Keratinocyte (primary cell): ENCODE results near the gene SLX4. TPM values are rescaled to one million over a fixed set of nuclear protein-coding genes. Genes with fewer than 3 reads are reported as not detected.

ENCODE experiments used
- DNase-seq: peaks from one replicate; pipeline ENCODE4 v3.0.0-alpha.2; 2011; ENCODE audit warnings: low read depth, missing footprints, low spot score
- FAIRE-seq: peaks from 2 replicates; lab custom pipeline; 2011; peaks lifted over from hg19 to GRCh38; lab: Jason Lieb, UNC
- H2AFZ ChIP-seq: 2 replicates; pipeline ENCODE4 v1.6.0; 2012; ENCODE audit warnings: low read length, control low read depth, inconsistent platforms; ENCODE audit not compliant: control insufficient read depth
- H3K27ac ChIP-seq: 2 replicates; pipeline ENCODE4 v1.5.1; 2011; ENCODE audit warnings: low read length; ENCODE audit not compliant: control insufficient read depth, insufficient read depth
- H3K27me3 ChIP-seq: 3 replicates; pipeline ENCODE4 v1.6.0; 2011; ENCODE audit warnings: low read length; ENCODE audit not compliant: control insufficient read depth, insufficient read depth; ENCODE audit errors: extremely low read depth
- H3K36me3 ChIP-seq, 2 experiments: 2 replicates in 1 of 2; 3 replicates in 1 of 2; pipeline ENCODE4 v1.5.1; 2011; ENCODE audit warnings: low read length in 2 of 2, mild to moderate bottlenecking in 1 of 2; ENCODE audit not compliant: control insufficient read depth in 2 of 2, insufficient read depth in 2 of 2; ENCODE audit errors: extremely low read depth in 1 of 2
- H3K4me1 ChIP-seq: 3 replicates; pipeline ENCODE4 v1.5.1; 2011; ENCODE audit warnings: low read length; ENCODE audit not compliant: control insufficient read depth, insufficient read depth; ENCODE audit errors: extremely low read depth
- H3K4me2 ChIP-seq: 3 replicates; pipeline ENCODE4 v1.6.0; 2011; ENCODE audit warnings: low read depth, low read length; ENCODE audit not compliant: control insufficient read depth, insufficient read depth; ENCODE audit errors: extremely low read depth
- H3K4me3 ChIP-seq, 3 experiments: fragments of 200-600 bp in 1 of 3; sonication (generic) in 1 of 3; 2 replicates in 2 of 3; 3 replicates in 1 of 3; pipeline ENCODE4 v1.5.1; 2011 to 2016; ENCODE audit warnings: low read length in 3 of 3, mild to moderate bottlenecking in 3 of 3, control low read depth in 2 of 3, inconsistent platforms in 1 of 3, low read depth in 1 of 3, mixed read lengths in 1 of 3, mixed run types in 1 of 3, moderate library complexity in 1 of 3; ENCODE audit not compliant: control insufficient read depth in 2 of 3, insufficient read depth in 2 of 3; ENCODE audit errors: extremely low read depth in 1 of 3
- H3K79me2 ChIP-seq: 2 replicates; pipeline ENCODE4 v1.6.0; 2012; ENCODE audit warnings: low read length; ENCODE audit not compliant: control insufficient read depth, insufficient read depth
- H3K9ac ChIP-seq: 3 replicates; pipeline ENCODE4 v1.6.0; 2011; ENCODE audit warnings: low read length; ENCODE audit not compliant: control insufficient read depth, insufficient read depth; ENCODE audit errors: extremely low read depth
- H3K9me1 ChIP-seq: 3 replicates; pipeline ENCODE4 v1.6.0; 2011; ENCODE audit warnings: low read length; ENCODE audit not compliant: control insufficient read depth, insufficient read depth; ENCODE audit errors: extremely low read depth
- H3K9me3 ChIP-seq: 2 replicates; pipeline ENCODE4 v1.5.1; 2012; ENCODE audit warnings: low read depth, low read length; ENCODE audit not compliant: control insufficient read depth
- H4K20me1 ChIP-seq: 3 replicates; pipeline ENCODE4 v1.6.0; 2011; ENCODE audit warnings: low read length; ENCODE audit not compliant: control insufficient read depth, insufficient read depth; ENCODE audit errors: extremely low read depth
- CTCF ChIP-seq, 3 experiments: IDR thresholded peaks in 1 of 3; conservative IDR thresholded peaks in 1 of 3; optimal IDR thresholded peaks in 1 of 3; 2 replicates in 2 of 3; 3 replicates in 1 of 3; pipeline versions ENCODE3 to v1.5.1; 2011; ENCODE audit warnings: low read length in 3 of 3, mild to moderate bottlenecking in 3 of 3, moderate library complexity in 2 of 3, control low read depth in 1 of 3, inconsistent platforms in 1 of 3; ENCODE audit not compliant: insufficient read depth in 2 of 3; ENCODE audit errors: extremely low read depth in 1 of 3
- EZH2 ChIP-seq: IDR thresholded peaks from one replicate; pipeline ENCODE4 v1.6.1; 2012; ENCODE audit warnings: inconsistent platforms, mild to moderate bottlenecking, low read length, moderate library complexity
- dilution Hi-C: fragments of 300-500 bp; cut with MboI; formaldehyde crosslinking; loops from one replicate; pipeline ENCODE4 v1.7.0; 2020; ENCODE audit warnings: low sequenced_read_pairs; ENCODE audit not compliant: extremely low pct_ligation_motif_present
- polyA plus RNA-seq, 5 experiments: library from polyadenylated mRNA; depleted of rRNA in 3 of 5; stranded (reverse) in 3 of 5; stranded (forward) in 1 of 5; unstranded in 1 of 5; fragments of >200 nt; gene quantifications; 1 replicate in 1 of 5; 2 replicates in 3 of 5; 3 replicates in 1 of 5; pipeline versions ENCODE4 v1.2.1 to v1.2.3, GENCODE V29; 2011 to 2012; ENCODE audit warnings: missing spikeins in 2 of 5, low read depth in 1 of 5, low replicate concordance in 1 of 5

The SLX4 gene
- polyA plus RNA-seq, 1 donor (not counting 4 experiments of a cell fraction or from before 2014, with no cell fraction given), result 2.0 TPM

- dilution Hi-C loops, result no loop called here
- FAIRE-seq, result no peak
- Histone ChIP-seq H3K4me2 (no peak overlapping the region), H3K9ac (no peak overlapping the region), H3K4me1 (no peaks in the 10 kb centered on the region), H4K20me1 (no peaks in the 10 kb centered on the region), H3K27ac (no peak overlapping the region), H3K36me3 (no peaks in the 10 kb centered on the region), H3K9me3 (peaks cover 4% of the 10 kb centered on the region), H2AFZ (no peak overlapping the region), H3K9me1 (no peaks in the 10 kb centered on the region), H3K79me2 (no peaks in the 10 kb centered on the region), H3K4me3 (no peak overlapping the region), H3K27me3 (no peaks in the 10 kb centered on the region)
- DNase-seq, result no peak
- TF ChIP-seq CTCF (optimal IDR thresholded peaks at IDR 0.05 in 1 of 3, IDR thresholded peaks at IDR 0.05 in 1 of 3, conservative IDR thresholded peaks at IDR 0.05 in 1 of 3; ENCODE audit: extremely low read depth in 1 of 3, insufficient read depth in 2 of 3, low read length in 3 of 3), result no peak
- TF ChIP-seq EZH2, result no peak
These were observed 38.1 kb downstream of the SLX4 start for GRCh38 chr16:3573146-3573815.

GRCh38 chr16:3570420-3571062, 40.9 kb downstream of the SLX4 start:
- no peak overlapping the region for H3K4me3 ChIP-seq
- no peak overlapping the region for H3K27ac ChIP-seq
- no peak for DNase-seq
- peaks cover 4% of the 10 kb centered on the region for H3K9me3 ChIP-seq
- H3K4me1 ChIP-seq, result no peaks in the 10 kb centered on the region
- FAIRE-seq, result no peak
- no peaks in the 10 kb centered on the region for H3K27me3 ChIP-seq
- no peaks in the 10 kb centered on the region for H3K36me3 ChIP-seq
- H3K9me1 ChIP-seq, result no peaks in the 10 kb centered on the region
- H4K20me1 ChIP-seq, result no peaks in the 10 kb centered on the region
- dilution Hi-C loops, result no loop called here
- no peak overlapping the region for H3K9ac ChIP-seq
- H3K4me2 ChIP-seq, result no peak overlapping the region
- no peak overlapping the region for H2AFZ ChIP-seq
- no peak for TF ChIP-seq EZH2
- no peak for TF ChIP-seq CTCF (optimal IDR thresholded peaks at IDR 0.05 in 1 of 3, IDR thresholded peaks at IDR 0.05 in 1 of 3, conservative IDR thresholded peaks at IDR 0.05 in 1 of 3; ENCODE audit: extremely low read depth in 1 of 3, insufficient read depth in 2 of 3, low read length in 3 of 3)
- H3K79me2 ChIP-seq, result no peaks in the 10 kb centered on the region
